HAP-1 (cell line): ENCODE measurements around the gene QRICH2.
"Not testable (repeated sequence)": the region's sequence is repeated elsewhere in the genome, so short reads cannot be mapped to it uniquely, and the experiment has no call there.

Source experiments
- DNase-seq, 2 experiments: peaks; one replicate each; pipeline ENCODE4 v3.0.0-alpha.2; 2016 to 2020; ENCODE audit warnings: low spot score in 2 of 2
- H3K27me3 ChIP-seq: fragments of 250-450 bp; sonication (Bioruptor Pico); 2 replicates; pipeline ENCODE4 v1.5.1; 2020; ENCODE audit warnings: low read depth, mild to moderate bottlenecking, moderate library complexity
- H3K36me3 ChIP-seq: fragments of 250-450 bp; sonication (Bioruptor Pico); replicated peaks from 2 replicates; pipeline ENCODE4 v1.5.1; 2020; ENCODE audit warnings: mild to moderate bottlenecking
- H3K4me1 ChIP-seq: fragments of 250-450 bp; sonication (Bioruptor Pico); 2 replicates; pipeline ENCODE4 v1.5.1; 2020; ENCODE audit warnings: mild to moderate bottlenecking
- H3K4me3 ChIP-seq: fragments of 250-450 bp; sonication (Bioruptor Pico); 2 replicates; pipeline ENCODE4 v1.5.1; 2020; ENCODE audit warnings: mild to moderate bottlenecking, moderate library complexity
- H3K9me3 ChIP-seq: fragments of 250-450 bp; sonication (Bioruptor Pico); 2 replicates; pipeline ENCODE4 v1.5.1; 2020; ENCODE audit warnings: mild to moderate bottlenecking, moderate library complexity
- in situ Hi-C: fragments of 300-500 bp; cut with MboI; formaldehyde crosslinking; loops from 3 replicates; pipeline ENCODE4 v1.14.3; 2020; ENCODE audit warnings: low sequenced_read_pairs, inconsistent platforms, mixed read lengths

QRICH2 gene

GRCh38 chr17:76235883-76236282, 72.2 kb downstream of the QRICH2 start:
- in situ Hi-C loops = no loop called here
- peaks cover 18% of the 10 kb centered on the region for H3K4me1 ChIP-seq
- no peaks in the 10 kb centered on the region for H3K36me3 ChIP-seq
- DNase-seq = no peak
- no peaks in the 10 kb centered on the region for H3K27me3 ChIP-seq
- no peak overlapping the region for H3K4me3 ChIP-seq
- H3K9me3 ChIP-seq = no peaks in the 10 kb centered on the region

GRCh38 chr17:76234354-76234679, 73.8 kb downstream of the QRICH2 start:
- H3K36me3 ChIP-seq = no peaks in the 10 kb centered on the region
- DNase-seq = no peak

GRCh38 chr17:76233588-76234353, 74.3 kb downstream of the QRICH2 start:
- DNase-seq = no peak
- H3K4me1 ChIP-seq = peaks cover 7% of the 10 kb centered on the region

More at GRCh38 chr17:76234354-76234679, 73.8 kb downstream of the QRICH2 start:
- no peaks in the 10 kb centered on the region for H3K27me3 ChIP-seq
- in situ Hi-C loops = no loop called here
- no peak overlapping the region for H3K4me3 ChIP-seq
- peaks cover 13% of the 10 kb centered on the region for H3K4me1 ChIP-seq
- H3K9me3 ChIP-seq = no peaks in the 10 kb centered on the region

GRCh38 chr17:76232342-76232741, 75.7 kb downstream of the QRICH2 start:
- Histone ChIP-seq H3K27me3 (no peaks in the 10 kb centered on the region), H3K36me3 (no peaks in the 10 kb centered on the region), H3K9me3 (no peaks in the 10 kb centered on the region), H3K4me1 (peaks cover 7% of the 10 kb centered on the region), H3K4me3 (no peak overlapping the region)
- DNase-seq = no peak
- in situ Hi-C loops = no loop called here

More at GRCh38 chr17:76233588-76234353, 74.3 kb downstream of the QRICH2 start:
- Histone ChIP-seq H3K9me3 (no peaks in the 10 kb centered on the region), H3K36me3 (no peaks in the 10 kb centered on the region), H3K27me3 (no peaks in the 10 kb centered on the region), H3K4me3 (no peak overlapping the region)
- in situ Hi-C loops = no loop called here

- peaks cover 25% of the 10 kb centered on the region for H3K4me1 ChIP-seq
- DNase-seq, H3K27me3 ChIP-seq, in situ Hi-C loops, H3K4me3 ChIP-seq, H3K36me3 ChIP-seq, H3K9me3 ChIP-seq: not testable (repeated sequence)
Observed at GRCh38 chr17:76226749-76227148, 81.3 kb downstream of the QRICH2 start.

- DNase-seq, H3K4me3 ChIP-seq, H3K27me3 ChIP-seq, in situ Hi-C loops, H3K9me3 ChIP-seq, H3K36me3 ChIP-seq: not testable (repeated sequence)
- H3K4me1 ChIP-seq = peaks cover 25% of the 10 kb centered on the region
Observed at GRCh38 chr17:76225373-76226086, 82.5 kb downstream of the QRICH2 start.
